Parathyroid adenoma (tissue), 2 donors: ENCODE data around the gene HOXA6.

Source experiments
- H2AFZ ChIP-seq: fragments of 300-600 bp; sonication (generic); one replicate; pipeline ENCODE4 v1.7.0; 2017; ENCODE audit warnings: antibody characterized with exemption, mild to moderate bottlenecking
- H3K27ac ChIP-seq: fragments of 300-600 bp; sonication (generic); one replicate; pipeline ENCODE4 v1.7.0; 2017
- H3K27me3 ChIP-seq: fragments of 300-600 bp; sonication (generic); one replicate; pipeline ENCODE4 v1.7.0; 2017; ENCODE audit warnings: low read length; ENCODE audit not compliant: control insufficient read depth, insufficient read depth
- H3K36me3 ChIP-seq: fragments of 300-600 bp; sonication (generic); one replicate; pipeline ENCODE4 v1.7.0; 2017; ENCODE audit warnings: low read length; ENCODE audit not compliant: control insufficient read depth, insufficient read depth
- H3K4me1 ChIP-seq: fragments of 300-600 bp; sonication (generic); one replicate; pipeline ENCODE4 v1.7.0; 2017; ENCODE audit warnings: control low read depth
- H3K4me2 ChIP-seq: fragments of 300-600 bp; sonication (generic); one replicate; pipeline ENCODE4 v1.7.0; 2017; ENCODE audit warnings: low read length
- H3K4me3 ChIP-seq: fragments of 300-600 bp; sonication (generic); one replicate; pipeline ENCODE4 v1.7.0; 2017; ENCODE audit warnings: low read depth, low read length
- H3K79me2 ChIP-seq: fragments of 300-600 bp; sonication (generic); one replicate; pipeline ENCODE4 v1.7.0; 2017; ENCODE audit warnings: control low read depth
- H3K9ac ChIP-seq: fragments of 300-600 bp; sonication (generic); one replicate; pipeline ENCODE4 v1.7.0; 2017; ENCODE audit warnings: mild to moderate bottlenecking
- H3K9me3 ChIP-seq: fragments of 300-600 bp; sonication (generic); one replicate; pipeline ENCODE4 v1.7.0; 2017; ENCODE audit warnings: low read length; ENCODE audit not compliant: control insufficient read depth
- CTCF ChIP-seq: fragments of 300-600 bp; sonication (generic); IDR thresholded peaks from one replicate; pipeline ENCODE4 v1.7.0; 2017; ENCODE audit warnings: antibody characterized with exemption, mild to moderate bottlenecking
- donor health status: primary hyperparathyroidism.

Gene HOXA6

GRCh38 chr7:27123477-27124053, 24.0 kb downstream of the HOXA6 start:
- H3K9me3 ChIP-seq = no peaks in the 10 kb centered on the region
- H2AFZ ChIP-seq = no peak overlapping the region
- no peaks in the 10 kb centered on the region for H3K79me2 ChIP-seq
- H3K4me1 ChIP-seq = no peaks in the 10 kb centered on the region
- no peak overlapping the region for H3K4me3 ChIP-seq
- no peak overlapping the region for H3K27ac ChIP-seq
- no peaks in the 10 kb centered on the region for H3K36me3 ChIP-seq
- H3K4me2 ChIP-seq = no peak overlapping the region
- H3K27me3 ChIP-seq = no peaks in the 10 kb centered on the region
- no peak overlapping the region for H3K9ac ChIP-seq
- TF ChIP-seq CTCF = no peak

- H2AFZ ChIP-seq = no peak overlapping the region
- TF ChIP-seq CTCF = no peak
- H3K79me2 ChIP-seq = no peaks in the 10 kb centered on the region
- no peaks in the 10 kb centered on the region for H3K9me3 ChIP-seq
- H3K27ac ChIP-seq = no peak overlapping the region
- no peak overlapping the region for H3K4me2 ChIP-seq
- H3K36me3 ChIP-seq = no peaks in the 10 kb centered on the region
- H3K4me1 ChIP-seq = no peaks in the 10 kb centered on the region
- H3K4me3 ChIP-seq = no peak overlapping the region
- no peak overlapping the region for H3K9ac ChIP-seq
- H3K27me3 ChIP-seq = no peaks in the 10 kb centered on the region
Measured at GRCh38 chr7:27123007-27123476, 24.5 kb downstream of the HOXA6 start.

- H3K4me1 ChIP-seq = no peaks in the 10 kb centered on the region
- H3K36me3 ChIP-seq = no peaks in the 10 kb centered on the region
- H3K9ac ChIP-seq = no peak overlapping the region
- no peak overlapping the region for H3K4me2 ChIP-seq
- no peaks in the 10 kb centered on the region for H3K9me3 ChIP-seq
- no peak overlapping the region for H2AFZ ChIP-seq
- no peak for TF ChIP-seq CTCF
- no peaks in the 10 kb centered on the region for H3K79me2 ChIP-seq
- H3K27me3 ChIP-seq = no peaks in the 10 kb centered on the region
- H3K27ac ChIP-seq = no peak overlapping the region
- H3K4me3 ChIP-seq = peak overlapping the region; percentile 1
Measured at GRCh38 chr7:27122077-27122910, 25.3 kb downstream of the HOXA6 start.

- no peak for TF ChIP-seq CTCF
- Histone ChIP-seq H3K36me3 (no peaks in the 10 kb centered on the region), H3K27me3 (no peaks in the 10 kb centered on the region), H3K9ac (no peak overlapping the region), H3K79me2 (no peaks in the 10 kb centered on the region), H3K27ac (no peak overlapping the region), H3K4me3 (no peak overlapping the region), H2AFZ (no peak overlapping the region), H3K4me2 (no peak overlapping the region), H3K9me3 (no peaks in the 10 kb centered on the region), H3K4me1 (no peaks in the 10 kb centered on the region)
Measured at GRCh38 chr7:27121684-27122076, 25.9 kb downstream of the HOXA6 start.
